Keratinocyte (primary cell): ENCODE data around the gene FAM240B. TPM values are rescaled to one million over a fixed set of nuclear protein-coding genes. Genes with fewer than 3 reads are reported as not detected.

Experiments
- DNase-seq: peaks from one replicate; pipeline ENCODE4 v3.0.0-alpha.2; 2011; ENCODE audit warnings: low read depth, missing footprints, low spot score
- FAIRE-seq: peaks from 2 replicates; lab custom pipeline; 2011; peaks lifted over from hg19 to GRCh38; lab: Jason Lieb, UNC
- H2AFZ ChIP-seq: 2 replicates; pipeline ENCODE4 v1.6.0; 2012; ENCODE audit warnings: low read length, control low read depth, inconsistent platforms; ENCODE audit not compliant: control insufficient read depth
- H3K27ac ChIP-seq: 2 replicates; pipeline ENCODE4 v1.5.1; 2011; ENCODE audit warnings: low read length; ENCODE audit not compliant: control insufficient read depth, insufficient read depth
- H3K27me3 ChIP-seq: 3 replicates; pipeline ENCODE4 v1.6.0; 2011; ENCODE audit warnings: low read length; ENCODE audit not compliant: control insufficient read depth, insufficient read depth; ENCODE audit errors: extremely low read depth
- H3K36me3 ChIP-seq, 2 experiments: 2 replicates in 1 of 2; 3 replicates in 1 of 2; pipeline ENCODE4 v1.5.1; 2011; ENCODE audit warnings: low read length in 2 of 2, mild to moderate bottlenecking in 1 of 2; ENCODE audit not compliant: control insufficient read depth in 2 of 2, insufficient read depth in 2 of 2; ENCODE audit errors: extremely low read depth in 1 of 2
- H3K4me1 ChIP-seq: 3 replicates; pipeline ENCODE4 v1.5.1; 2011; ENCODE audit warnings: low read length; ENCODE audit not compliant: control insufficient read depth, insufficient read depth; ENCODE audit errors: extremely low read depth
- H3K4me2 ChIP-seq: 3 replicates; pipeline ENCODE4 v1.6.0; 2011; ENCODE audit warnings: low read depth, low read length; ENCODE audit not compliant: control insufficient read depth, insufficient read depth; ENCODE audit errors: extremely low read depth
- H3K4me3 ChIP-seq, 3 experiments: fragments of 200-600 bp in 1 of 3; sonication (generic) in 1 of 3; 2 replicates in 2 of 3; 3 replicates in 1 of 3; pipeline ENCODE4 v1.5.1; 2011 to 2016; ENCODE audit warnings: low read length in 3 of 3, mild to moderate bottlenecking in 3 of 3, control low read depth in 2 of 3, inconsistent platforms in 1 of 3, low read depth in 1 of 3, mixed read lengths in 1 of 3, mixed run types in 1 of 3, moderate library complexity in 1 of 3; ENCODE audit not compliant: control insufficient read depth in 2 of 3, insufficient read depth in 2 of 3; ENCODE audit errors: extremely low read depth in 1 of 3
- H3K79me2 ChIP-seq: 2 replicates; pipeline ENCODE4 v1.6.0; 2012; ENCODE audit warnings: low read length; ENCODE audit not compliant: control insufficient read depth, insufficient read depth
- H3K9ac ChIP-seq: 3 replicates; pipeline ENCODE4 v1.6.0; 2011; ENCODE audit warnings: low read length; ENCODE audit not compliant: control insufficient read depth, insufficient read depth; ENCODE audit errors: extremely low read depth
- H3K9me1 ChIP-seq: 3 replicates; pipeline ENCODE4 v1.6.0; 2011; ENCODE audit warnings: low read length; ENCODE audit not compliant: control insufficient read depth, insufficient read depth; ENCODE audit errors: extremely low read depth
- H3K9me3 ChIP-seq: 2 replicates; pipeline ENCODE4 v1.5.1; 2012; ENCODE audit warnings: low read depth, low read length; ENCODE audit not compliant: control insufficient read depth
- H4K20me1 ChIP-seq: 3 replicates; pipeline ENCODE4 v1.6.0; 2011; ENCODE audit warnings: low read length; ENCODE audit not compliant: control insufficient read depth, insufficient read depth; ENCODE audit errors: extremely low read depth
- EZH2 ChIP-seq: IDR thresholded peaks from one replicate; pipeline ENCODE4 v1.6.1; 2012; ENCODE audit warnings: inconsistent platforms, mild to moderate bottlenecking, low read length, moderate library complexity
- dilution Hi-C: fragments of 300-500 bp; cut with MboI; formaldehyde crosslinking; loops from one replicate; pipeline ENCODE4 v1.7.0; 2020; ENCODE audit warnings: low sequenced_read_pairs; ENCODE audit not compliant: extremely low pct_ligation_motif_present
- polyA plus RNA-seq, 5 experiments: library from polyadenylated mRNA; depleted of rRNA in 3 of 5; stranded (reverse) in 3 of 5; stranded (forward) in 1 of 5; unstranded in 1 of 5; fragments of >200 nt; gene quantifications; 1 replicate in 1 of 5; 2 replicates in 3 of 5; 3 replicates in 1 of 5; pipeline versions ENCODE4 v1.2.1 to v1.2.3, GENCODE V29; 2011 to 2012; ENCODE audit warnings: missing spikeins in 2 of 5, low read depth in 1 of 5, low replicate concordance in 1 of 5
- TF ChIP-seq, protein P1 (sequence below), 3 experiments: IDR thresholded peaks in 1 of 3; conservative IDR thresholded peaks in 1 of 3; optimal IDR thresholded peaks in 1 of 3; 2 replicates in 2 of 3; 3 replicates in 1 of 3; pipeline versions ENCODE3 to v1.5.1; 2011; ENCODE audit warnings: low read length in 3 of 3, mild to moderate bottlenecking in 3 of 3, moderate library complexity in 2 of 3, control low read depth in 1 of 3, inconsistent platforms in 1 of 3; ENCODE audit not compliant: insufficient read depth in 2 of 3; ENCODE audit errors: extremely low read depth in 1 of 3

FAM240B gene
- polyA plus RNA-seq, 1 donor (not counting 4 experiments of a cell fraction or from before 2014, with no cell fraction given), result not detected

DNA sequence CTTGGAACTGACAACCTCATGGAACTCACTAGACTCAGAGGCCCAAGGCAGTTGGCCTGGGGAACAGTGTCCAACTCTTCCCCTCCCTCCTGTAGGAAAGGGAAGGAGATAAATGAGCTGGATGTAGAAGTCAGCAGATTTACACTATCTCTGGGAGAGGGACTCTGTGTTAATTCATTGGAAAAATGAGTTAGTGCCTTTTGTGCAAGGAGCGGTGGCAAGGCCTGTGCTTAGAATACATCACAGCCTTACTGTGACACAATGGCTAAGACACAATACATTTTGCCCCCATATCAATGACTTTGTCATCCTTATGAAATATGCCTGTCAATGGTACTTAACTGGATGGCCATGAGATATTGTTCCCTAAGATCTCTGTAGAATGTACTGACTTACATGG, 28.0 kb upstream of the FAM240B start:
- Histone ChIP-seq H3K4me3 (no peak overlapping the region), H3K4me2 (no peak overlapping the region), H3K9me1 (no peaks in the 10 kb centered on the region), H4K20me1 (no peaks in the 10 kb centered on the region), H3K4me1 (no peaks in the 10 kb centered on the region), H3K36me3 (no peaks in the 10 kb centered on the region), H3K9me3 (no peaks in the 10 kb centered on the region), H3K27ac (no peak overlapping the region), H2AFZ (no peak overlapping the region), H3K79me2 (no peaks in the 10 kb centered on the region), H3K27me3 (no peaks in the 10 kb centered on the region), H3K9ac (no peak overlapping the region)
- dilution Hi-C loops, result no loop called here
- no peak for TF ChIP-seq EZH2
- TF ChIP-seq, protein P1, sequence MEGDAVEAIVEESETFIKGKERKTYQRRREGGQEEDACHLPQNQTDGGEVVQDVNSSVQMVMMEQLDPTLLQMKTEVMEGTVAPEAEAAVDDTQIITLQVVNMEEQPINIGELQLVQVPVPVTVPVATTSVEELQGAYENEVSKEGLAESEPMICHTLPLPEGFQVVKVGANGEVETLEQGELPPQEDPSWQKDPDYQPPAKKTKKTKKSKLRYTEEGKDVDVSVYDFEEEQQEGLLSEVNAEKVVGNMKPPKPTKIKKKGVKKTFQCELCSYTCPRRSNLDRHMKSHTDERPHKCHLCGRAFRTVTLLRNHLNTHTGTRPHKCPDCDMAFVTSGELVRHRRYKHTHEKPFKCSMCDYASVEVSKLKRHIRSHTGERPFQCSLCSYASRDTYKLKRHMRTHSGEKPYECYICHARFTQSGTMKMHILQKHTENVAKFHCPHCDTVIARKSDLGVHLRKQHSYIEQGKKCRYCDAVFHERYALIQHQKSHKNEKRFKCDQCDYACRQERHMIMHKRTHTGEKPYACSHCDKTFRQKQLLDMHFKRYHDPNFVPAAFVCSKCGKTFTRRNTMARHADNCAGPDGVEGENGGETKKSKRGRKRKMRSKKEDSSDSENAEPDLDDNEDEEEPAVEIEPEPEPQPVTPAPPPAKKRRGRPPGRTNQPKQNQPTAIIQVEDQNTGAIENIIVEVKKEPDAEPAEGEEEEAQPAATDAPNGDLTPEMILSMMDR (optimal IDR thresholded peaks at IDR 0.05 in 1 of 3, IDR thresholded peaks at IDR 0.05 in 1 of 3, conservative IDR thresholded peaks at IDR 0.05 in 1 of 3; ENCODE audit: extremely low read depth in 1 of 3, insufficient read depth in 2 of 3, low read length in 3 of 3), result no peak
- DNase-seq (no peak), FAIRE-seq (no peak)

DNA sequence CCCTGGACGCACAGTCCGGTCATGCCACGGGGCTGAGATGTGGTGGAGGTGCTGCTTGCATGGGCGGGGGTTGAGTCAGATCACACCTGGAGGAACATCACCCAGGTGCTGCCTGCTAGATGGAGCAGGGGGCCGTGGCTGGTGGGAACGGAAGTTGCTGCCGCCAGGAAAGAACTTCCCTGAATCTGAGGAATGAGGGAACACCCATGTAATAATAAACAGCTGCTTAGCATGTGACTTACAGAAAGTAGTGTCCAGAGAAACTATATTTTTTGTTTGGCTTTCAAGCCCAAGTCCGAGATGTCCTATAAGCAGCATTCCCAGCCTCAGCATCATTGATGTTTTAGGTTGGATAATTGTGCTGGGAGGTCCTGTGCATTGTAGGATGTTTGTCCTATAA, 27.1 kb upstream of the FAM240B start:
- TF ChIP-seq, protein P1 (optimal IDR thresholded peaks at IDR 0.05 in 1 of 3, IDR thresholded peaks at IDR 0.05 in 1 of 3, conservative IDR thresholded peaks at IDR 0.05 in 1 of 3; ENCODE audit: extremely low read depth in 1 of 3, insufficient read depth in 2 of 3, low read length in 3 of 3), result no peak
- TF ChIP-seq EZH2, result no peak
- peaks cover 2% of the 10 kb centered on the region for H3K27me3 ChIP-seq
- H2AFZ ChIP-seq, result peak overlapping the region; percentile 21
- no peak overlapping the region for H3K27ac ChIP-seq
- H3K9ac ChIP-seq, result no peak overlapping the region
- no peak for FAIRE-seq
- H3K79me2 ChIP-seq, result no peaks in the 10 kb centered on the region
- DNase-seq, result no peak
- H3K4me2 ChIP-seq, result no peak overlapping the region
- H4K20me1 ChIP-seq, result no peaks in the 10 kb centered on the region
- no peaks in the 10 kb centered on the region for H3K9me3 ChIP-seq
- no peak overlapping the region for H3K4me3 ChIP-seq
- no peaks in the 10 kb centered on the region for H3K4me1 ChIP-seq
- H3K9me1 ChIP-seq, result no peaks in the 10 kb centered on the region
- dilution Hi-C loops, result no loop called here
- H3K36me3 ChIP-seq, result no peaks in the 10 kb centered on the region
